ENCODE measurements around the gene SYT5.

The SYT5 gene

DNA sequence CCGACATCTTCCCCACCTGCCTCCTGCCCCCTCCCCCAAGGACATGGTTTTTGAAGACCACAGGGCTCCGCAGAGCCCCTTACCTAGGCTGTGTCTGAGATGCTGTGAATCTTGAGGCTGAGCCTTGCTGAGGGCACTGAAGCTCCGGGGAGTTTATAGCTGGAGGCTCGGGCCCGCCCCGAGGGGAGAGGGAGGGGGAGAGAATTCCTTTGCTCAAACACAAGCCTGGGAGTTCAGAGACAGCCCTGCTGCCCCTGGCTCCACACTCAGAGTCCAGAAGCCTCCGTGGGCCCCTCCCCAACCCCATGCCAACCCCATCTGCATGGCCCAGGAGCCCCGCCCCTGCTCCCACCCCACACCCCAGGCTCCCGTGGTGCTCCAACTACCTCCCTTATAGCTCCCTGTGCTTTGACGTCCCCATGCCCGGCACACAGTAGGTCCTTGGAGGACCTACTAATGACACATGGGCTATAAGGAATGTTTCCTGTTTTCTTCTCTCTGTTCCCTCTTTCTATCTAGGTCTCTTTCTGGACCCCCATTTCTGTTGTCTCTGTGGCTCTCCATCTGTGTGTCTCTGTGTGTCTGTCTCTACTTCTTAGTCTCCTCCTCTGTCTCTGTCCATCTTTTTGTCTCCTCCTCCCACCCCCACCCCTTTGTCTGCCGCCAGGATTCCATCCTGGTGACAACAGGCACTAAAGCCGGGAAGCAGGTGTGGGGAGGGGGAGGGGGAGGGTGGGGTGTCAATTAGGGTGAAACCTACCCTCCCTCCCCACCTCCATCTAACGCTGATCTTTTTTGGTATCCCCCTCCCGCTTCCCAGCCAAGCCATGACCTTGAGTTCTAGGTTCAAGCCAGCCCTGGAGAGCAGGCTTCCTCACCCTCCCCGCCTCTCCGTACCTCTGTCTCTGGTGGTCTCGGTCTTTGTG lies 30.7 kb downstream of the SYT5 start, which contains the start of gene TNNT1:
TNNT1 (minus strand) TSS at position 129 of the 926 bp plus-strand sequence. CDS start 2,049 bp downstream, outside the sequence.
- no peak for DNase-seq (ENCODE audit: extremely low spot score, insufficient read length, low read depth)

DNA sequence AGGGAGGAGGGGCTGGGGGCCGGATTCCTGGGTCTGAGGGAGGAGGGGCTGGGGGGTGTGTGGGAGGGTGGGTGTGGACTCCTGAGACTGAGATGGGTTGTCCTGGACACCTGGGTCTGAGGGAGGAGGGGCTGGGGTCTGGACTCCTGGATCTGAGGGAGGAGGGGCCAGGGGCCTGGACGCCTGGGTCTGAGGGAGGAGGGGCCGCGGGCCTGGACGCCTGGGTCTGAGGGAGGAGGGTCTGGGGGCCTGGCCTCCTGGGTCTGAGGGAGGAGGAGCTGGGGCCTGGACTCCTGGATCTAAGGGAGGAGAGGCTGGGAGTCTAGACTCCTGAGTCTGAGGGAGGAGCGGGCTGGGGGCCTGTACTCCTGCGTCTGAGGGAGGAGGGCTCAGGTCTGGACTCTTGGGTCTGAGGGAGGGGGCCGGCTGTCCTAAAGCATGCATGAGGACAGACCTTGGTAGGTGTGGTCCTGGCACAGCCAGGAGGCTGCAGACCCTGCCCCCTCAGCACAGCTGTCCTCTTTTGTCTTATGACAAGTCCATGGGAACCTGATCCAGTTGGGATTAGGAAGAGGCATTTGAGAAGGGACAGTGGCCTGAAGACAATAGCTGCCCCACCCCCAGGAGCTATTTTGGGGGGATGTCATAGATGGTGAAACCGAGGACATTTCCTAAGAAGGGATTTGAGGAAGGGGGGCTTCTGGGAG lies 32.4 kb downstream of the SYT5 start:
- FAIRE-seq (no peak), DNase-seq (ENCODE audit: extremely low spot score, insufficient read length, low read depth) (no peak)

More for the DNA sequence above, 30.7 kb downstream of the SYT5 start, which contains the start of gene TNNT1:
- FAIRE-seq, result no peak

DNA sequence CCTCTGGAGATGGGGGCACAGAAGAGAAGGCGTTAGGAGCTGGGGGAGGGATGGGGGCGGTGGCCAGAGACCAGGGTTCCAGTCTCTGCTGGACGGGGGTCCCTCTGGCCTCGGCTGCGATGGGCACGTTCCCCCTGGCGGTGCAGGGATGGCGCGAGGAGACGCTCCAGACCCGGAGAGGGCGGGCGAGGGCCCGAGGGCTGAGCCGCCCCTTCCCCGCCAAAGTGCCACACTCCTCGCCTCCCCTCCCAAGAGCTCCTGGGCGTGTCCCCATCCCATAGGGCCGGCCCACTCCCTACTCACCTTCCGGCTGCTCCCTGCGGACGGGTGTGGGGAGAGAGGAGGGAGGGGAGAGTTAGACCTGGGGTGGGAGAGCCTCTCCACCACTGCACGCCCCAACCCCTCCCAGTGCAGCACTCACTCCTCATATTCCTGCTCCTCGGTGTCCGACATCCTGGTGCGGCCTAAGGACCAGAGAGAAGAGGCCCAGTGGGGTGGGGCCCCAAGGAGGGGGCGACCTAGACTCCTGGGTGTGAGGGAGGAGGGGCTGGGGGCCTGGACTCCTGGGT lies 33.3 kb downstream of the SYT5 start:
- DNase-seq (ENCODE audit: extremely low spot score, insufficient read length, low read depth), result no peak
- FAIRE-seq, result no peak

DNA sequence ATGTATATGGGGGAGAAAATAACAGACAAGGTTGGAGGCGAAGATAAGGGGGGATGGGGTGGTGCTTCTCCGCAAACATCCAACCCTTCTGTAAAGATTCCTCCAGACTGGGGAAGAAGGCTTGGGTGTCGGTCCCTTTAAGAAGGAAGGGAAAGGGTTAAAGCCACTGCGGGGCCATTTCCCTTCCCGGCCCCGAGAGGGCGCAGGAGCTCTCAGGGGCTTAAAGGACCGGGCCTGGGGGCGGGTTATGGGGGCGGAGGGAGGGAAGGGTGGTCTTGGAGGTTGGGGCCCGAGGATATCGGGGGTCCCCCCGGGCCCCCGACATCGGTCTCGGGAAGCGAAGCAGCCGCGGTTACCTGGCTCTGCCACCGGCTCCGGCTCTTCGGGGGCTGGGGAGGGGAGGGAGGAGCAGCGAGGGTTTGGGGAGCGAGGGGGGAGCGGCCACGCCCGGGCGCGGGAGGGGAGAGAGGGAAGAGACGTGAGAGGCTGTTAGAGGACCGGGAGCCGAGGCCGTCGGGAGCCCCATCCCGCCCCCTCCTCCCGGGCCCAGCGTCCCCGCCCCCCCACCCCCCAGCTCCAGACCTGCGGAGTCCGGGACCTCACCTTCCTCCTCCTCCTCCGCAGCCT lies 33.9 kb downstream of the SYT5 start:
- no peak for DNase-seq (ENCODE audit: extremely low spot score, insufficient read length, low read depth)
- no peak for FAIRE-seq

DNA sequence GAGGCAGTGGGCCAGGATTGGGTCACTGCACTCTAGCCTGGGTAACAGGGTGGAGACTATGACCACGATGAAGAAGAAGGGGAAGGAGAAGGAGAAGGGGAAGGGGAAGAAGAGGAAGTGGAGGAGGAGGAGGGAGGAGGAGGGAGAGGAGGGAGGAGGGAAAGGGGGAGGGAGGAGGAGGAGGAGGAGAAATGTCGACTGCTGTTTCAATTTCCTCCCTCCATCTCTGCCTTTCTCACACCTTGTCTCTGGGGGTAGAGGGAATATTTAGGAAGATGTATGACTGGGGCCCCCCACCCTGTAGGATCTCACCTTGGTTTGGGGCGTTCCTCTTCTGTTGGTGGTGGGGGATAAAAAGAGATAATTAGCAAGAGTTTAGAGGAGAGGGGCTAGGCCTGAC lies 34.9 kb downstream of the SYT5 start:
- no peak for DNase-seq (ENCODE audit: extremely low spot score, insufficient read length, low read depth)
- FAIRE-seq, result no peak

DNA sequence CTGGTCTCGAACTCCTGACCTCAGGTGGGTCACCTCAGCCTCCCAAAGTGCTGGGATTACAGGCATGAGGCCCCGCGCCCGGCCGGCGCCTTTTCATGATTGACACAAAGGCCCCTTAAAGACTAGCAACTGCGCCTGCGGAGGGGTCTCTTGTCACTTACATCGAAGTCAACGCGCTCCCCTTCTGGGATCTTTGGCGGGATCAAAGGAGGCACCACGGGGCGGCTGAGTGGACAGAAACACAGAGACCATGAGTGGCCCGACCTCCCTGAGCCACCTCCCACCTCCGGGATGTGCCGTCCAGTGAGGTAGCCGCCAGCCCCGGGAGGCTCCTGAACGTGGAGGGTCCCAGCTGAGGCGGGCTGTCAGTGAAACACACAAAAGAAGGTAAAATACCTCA lies 38.4 kb downstream of the SYT5 start:
- no peak for FAIRE-seq
- DNase-seq (ENCODE audit: extremely low spot score, insufficient read length, low read depth), result no peak

DNA sequence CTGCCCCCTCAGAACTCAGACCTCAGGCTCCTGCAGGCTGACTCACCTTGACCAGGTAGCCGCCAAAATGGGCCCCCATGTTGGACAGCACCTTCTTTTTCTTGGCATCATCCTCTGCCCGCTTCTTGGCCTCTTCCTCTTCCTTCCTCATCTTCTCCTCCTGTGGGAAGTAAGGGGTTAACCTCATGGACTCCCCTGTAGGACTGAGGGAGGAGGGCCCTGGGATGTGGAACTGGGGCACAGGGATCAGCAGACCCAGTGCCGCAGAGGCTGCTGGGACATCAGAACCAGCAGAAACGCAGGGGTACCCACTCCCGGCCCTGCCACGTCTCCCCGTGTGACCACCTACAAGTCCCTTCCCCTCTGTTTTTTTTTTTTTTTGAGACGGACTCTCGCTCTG lies 42.2 kb downstream of the SYT5 start:
- FAIRE-seq (no peak), DNase-seq (ENCODE audit: extremely low spot score, insufficient read length, low read depth) (no peak)

DNA sequence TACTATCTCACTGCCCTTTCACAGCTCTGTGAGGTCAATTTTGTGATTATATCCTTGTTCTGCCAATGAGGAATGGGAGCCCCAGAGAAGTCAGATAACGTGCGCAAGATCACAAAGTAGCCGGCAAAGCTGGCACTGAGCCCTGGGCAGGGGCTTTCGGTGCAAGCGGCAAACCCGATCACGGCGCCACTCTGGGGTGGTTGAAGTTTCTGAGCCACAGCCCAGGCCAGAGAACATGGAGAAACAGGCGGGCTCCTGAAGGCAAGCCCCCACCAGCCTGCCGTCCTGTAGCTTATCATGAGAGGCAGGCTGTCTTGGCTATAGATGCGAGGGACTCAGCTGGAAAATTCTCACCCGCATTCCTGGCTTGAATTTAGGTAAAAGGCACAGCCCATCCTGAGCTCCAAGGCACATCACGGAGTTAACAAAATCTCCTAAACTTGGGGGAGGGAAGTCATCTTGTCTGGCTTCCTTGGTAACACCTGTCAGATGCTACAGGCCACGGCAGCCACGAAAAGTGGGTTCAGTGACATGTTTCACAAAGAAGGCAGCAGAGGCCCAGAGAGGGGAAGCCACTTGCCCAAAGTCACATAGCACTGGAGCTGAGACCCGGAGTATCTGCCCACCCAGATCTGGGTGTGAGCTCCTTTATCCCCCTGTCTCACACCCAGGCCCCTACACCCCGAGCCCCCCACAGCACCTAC lies 43.5 kb downstream of the SYT5 start:
- DNase-seq (ENCODE audit: extremely low spot score, insufficient read length, low read depth), result no peak
- FAIRE-seq, result no peak

DNA sequence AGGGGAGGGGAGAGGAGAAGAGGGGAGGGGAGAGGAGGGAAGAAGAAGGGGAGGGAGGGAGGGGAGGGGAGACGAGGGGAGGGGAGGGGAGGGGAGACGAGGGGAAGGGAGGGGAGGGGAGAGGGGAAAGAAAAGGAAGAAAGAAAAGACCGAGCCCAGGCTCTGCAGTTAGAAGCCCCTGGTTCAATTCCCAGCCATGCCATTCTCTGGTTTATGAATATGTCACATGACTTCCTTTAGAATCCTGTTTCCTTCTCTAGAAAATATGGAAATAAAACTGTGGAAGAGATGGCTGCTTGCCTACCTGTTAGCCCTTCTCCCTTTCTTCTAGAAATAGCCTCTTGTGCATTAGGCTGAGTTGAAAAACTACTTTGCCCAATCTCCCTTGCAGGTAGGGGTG lies 45.4 kb downstream of the SYT5 start:
- FAIRE-seq (no peak), DNase-seq (ENCODE audit: extremely low spot score, insufficient read length, low read depth) (no peak)

DNA sequence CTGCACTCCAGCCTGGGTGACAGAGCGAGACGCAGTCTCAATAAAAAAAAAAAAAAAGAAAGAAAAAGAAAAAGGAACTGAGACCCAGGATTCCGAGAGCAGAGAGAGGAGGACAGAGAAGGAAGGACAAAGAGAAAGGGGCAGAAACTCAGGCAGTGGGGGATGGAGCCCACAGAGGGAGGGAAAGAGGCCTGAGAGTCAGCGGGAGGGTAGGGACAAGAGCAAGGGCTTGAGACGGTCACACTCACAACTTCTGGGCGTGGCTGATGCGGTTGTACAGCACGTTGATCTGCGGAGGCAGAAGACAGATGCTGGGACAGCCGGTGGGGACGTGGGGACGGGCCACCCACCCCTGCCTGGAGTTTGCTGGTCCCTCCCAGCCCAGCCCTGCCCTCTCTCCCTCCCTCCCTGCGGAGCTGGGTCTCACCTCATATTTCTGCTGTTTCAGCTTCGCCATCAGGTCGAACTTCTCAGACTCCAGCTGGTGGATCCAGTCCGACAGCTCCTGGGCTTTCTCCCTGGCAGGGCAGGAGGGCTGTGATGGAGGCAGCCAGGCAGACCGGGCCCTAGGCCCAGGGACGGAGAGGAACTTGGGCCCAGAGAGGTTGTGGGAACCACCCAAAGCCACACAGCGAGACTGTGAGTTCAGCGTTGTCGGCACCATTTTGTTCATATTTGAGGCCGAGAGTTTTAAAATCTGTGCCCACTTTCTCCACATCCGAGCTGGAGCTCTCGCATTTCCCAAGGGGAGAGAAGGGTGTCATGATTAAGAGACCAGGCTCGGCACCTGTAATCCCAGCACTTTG lies 46.2 kb downstream of the SYT5 start:
- FAIRE-seq (peak; percentile 71), DNase-seq (ENCODE audit: extremely low spot score, insufficient read length, low read depth) (peak; percentile 45)

DNA sequence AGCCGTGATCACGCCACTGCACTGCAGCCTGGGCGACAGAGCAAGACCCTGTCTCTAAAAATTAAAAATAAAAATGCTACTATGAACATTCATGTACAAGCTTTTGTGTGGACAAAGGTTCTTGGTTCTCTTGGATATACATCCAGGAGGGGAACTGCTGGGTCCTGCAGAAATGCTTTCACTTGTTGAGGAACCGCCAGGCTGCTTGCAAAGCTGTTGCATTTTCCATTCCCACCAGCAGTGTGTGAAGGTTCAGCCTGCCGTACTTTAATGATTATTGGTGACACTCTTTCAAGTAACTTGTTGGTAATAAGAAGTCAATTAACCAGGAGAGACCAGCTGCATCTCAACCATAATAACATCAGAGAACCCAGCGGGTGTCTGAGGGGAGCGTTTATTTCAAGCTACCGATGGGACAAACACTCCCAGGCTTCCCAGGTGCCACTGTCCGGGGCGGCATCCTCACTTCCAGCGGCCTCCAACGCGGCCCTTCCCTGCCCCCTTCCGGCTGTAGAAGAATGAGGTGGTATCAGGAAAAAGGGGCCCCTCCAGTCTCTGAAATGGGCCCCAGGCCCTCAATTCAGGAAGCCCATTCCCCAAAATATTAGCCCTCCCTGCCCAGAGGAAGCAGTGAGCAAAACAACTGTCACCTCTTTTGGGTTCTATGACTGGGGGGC lies 47.5 kb downstream of the SYT5 start:
- FAIRE-seq (no peak), DNase-seq (ENCODE audit: extremely low spot score, insufficient read length, low read depth) (no peak)

DNA sequence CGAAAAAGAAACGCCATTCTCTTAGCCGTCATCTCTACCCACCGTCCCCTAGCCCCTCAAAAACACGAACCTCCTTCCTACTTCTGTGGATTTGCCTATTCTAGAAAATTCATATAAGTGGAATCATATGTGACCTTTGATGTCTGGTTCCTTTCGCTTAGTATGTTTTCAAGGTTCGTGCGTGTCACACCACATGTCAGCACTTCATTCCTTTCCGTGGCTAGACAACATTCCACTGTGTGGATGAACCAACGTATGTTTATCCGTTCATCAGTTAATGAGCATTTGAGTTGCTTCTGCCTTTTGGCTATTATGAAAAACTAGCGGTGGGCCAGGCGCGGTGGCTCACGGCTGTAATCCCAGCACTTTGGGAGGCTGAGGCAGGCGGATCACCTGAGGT lies 48.7 kb downstream of the SYT5 start:
- FAIRE-seq, result no peak

More for the DNA sequence above, 48.7 kb downstream of the SYT5 start:
- no peak for DNase-seq (ENCODE audit: extremely low spot score, insufficient read length, low read depth)
